Measurements from ENCODE around the gene TUBGCP3.

DNA sequence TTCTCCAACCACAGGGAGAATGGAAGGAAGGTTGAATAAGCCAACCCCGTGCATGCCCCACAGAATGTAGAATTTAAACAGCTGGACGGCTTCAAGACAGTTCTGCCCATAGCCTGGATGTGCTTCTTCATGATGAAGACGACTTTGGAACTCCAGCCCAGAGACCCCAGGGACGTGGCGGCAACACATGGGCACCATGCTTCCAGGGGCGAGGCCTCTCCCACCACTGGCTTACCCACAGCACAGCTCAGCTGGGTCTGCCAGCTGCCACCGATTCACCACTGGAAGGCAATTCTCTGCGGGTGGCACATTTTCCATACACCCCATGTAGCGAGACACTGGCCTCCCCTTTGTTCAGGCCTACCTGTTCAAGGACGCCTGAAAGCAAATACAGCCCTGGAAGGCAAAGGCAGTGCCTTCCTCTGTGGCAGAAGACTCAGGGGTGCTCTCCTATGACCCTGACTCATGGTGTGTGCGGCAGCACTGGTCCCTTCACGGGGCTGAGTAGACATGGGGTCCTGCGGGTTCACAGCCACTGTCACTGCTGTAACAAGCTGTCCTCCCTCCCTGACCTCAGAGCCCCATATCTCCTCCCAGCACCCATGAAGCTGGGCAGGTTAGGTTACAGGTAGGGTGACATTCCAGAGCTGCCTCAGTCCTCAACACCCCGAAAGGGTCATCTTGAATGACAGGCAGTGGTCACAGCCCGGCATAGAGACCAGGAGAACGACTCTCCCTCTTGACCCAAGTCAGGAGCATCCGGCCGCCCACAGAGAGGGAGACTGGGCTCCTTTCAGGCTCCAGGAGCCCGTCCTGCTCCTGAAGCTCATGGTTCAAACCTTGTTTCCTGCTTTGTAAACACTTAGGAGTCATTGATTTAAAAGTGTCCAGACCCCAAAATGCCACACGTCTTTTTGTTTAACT lies 139.1 kb downstream of the TUBGCP3 start:
- TF ChIP-seq, protein P1, sequence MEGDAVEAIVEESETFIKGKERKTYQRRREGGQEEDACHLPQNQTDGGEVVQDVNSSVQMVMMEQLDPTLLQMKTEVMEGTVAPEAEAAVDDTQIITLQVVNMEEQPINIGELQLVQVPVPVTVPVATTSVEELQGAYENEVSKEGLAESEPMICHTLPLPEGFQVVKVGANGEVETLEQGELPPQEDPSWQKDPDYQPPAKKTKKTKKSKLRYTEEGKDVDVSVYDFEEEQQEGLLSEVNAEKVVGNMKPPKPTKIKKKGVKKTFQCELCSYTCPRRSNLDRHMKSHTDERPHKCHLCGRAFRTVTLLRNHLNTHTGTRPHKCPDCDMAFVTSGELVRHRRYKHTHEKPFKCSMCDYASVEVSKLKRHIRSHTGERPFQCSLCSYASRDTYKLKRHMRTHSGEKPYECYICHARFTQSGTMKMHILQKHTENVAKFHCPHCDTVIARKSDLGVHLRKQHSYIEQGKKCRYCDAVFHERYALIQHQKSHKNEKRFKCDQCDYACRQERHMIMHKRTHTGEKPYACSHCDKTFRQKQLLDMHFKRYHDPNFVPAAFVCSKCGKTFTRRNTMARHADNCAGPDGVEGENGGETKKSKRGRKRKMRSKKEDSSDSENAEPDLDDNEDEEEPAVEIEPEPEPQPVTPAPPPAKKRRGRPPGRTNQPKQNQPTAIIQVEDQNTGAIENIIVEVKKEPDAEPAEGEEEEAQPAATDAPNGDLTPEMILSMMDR (IDR thresholded peaks at IDR 0.05; ENCODE audit: low read depth, low read length, poor library complexity, severe bottlenecking), result no peak
- TF ChIP-seq EZH2phosphoT487 (IDR thresholded peaks at IDR 0.05; ENCODE audit: borderline replicate concordance, low read length), result no peak

Data from DOHH2 (cell line).